DMS79 treated with DMSO at 0.1 percent for 48 hours (cell line): Measurements from ENCODE around the gene DTX4.
A peak's percentile ranks its signal among the peaks of the same experiment; 100 is the strongest.
"Not testable (repeated sequence)": the region's sequence is repeated elsewhere in the genome, so short reads cannot be mapped to it uniquely, and the experiment has no call there.

Experiments used
- DNase-seq: peaks from one replicate; lab custom pipeline; 2025; lab: John Stamatoyannopoulos, UW

DTX4 gene

DNA sequence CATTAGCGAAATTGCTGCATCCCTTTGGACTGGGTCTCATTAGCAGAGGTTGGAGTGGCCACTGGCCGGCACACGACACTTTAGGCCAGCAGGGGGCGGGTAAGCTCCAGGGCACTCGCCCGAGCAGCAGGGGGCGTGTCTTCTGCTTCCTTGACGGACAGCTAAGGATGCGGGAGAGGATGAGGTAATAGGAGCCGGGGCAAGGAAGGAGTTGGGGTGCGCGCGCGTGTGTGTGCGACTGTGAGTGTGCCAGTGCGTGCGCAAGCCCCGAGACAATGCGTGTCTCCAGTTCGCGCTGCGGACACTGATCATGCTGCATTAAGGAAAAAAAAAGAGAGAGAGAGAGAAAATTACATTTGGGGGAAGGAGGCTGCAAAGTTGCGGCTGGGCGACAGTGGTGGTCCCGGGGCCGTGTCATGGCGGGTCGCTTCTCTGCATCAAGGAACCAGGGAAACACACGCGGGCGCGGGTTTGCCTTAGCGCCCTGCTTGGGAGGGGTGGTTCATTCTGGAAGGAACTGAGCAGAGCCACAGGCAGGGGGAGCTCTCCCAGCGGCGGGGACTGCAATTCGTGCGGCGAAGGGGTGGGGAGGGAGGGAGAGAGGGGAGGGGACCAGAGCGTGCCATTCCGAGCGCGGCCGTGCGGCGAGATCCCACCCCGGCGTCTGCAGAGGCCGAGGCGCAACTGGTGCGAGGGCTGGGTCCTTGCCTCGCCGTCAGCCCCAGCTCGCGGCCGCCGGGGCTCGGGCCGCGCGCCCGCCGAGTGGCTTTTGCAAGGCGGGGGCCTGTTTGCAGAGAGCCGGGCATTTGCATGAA is at the start of gene DTX4:
TSS of gene DTX4 (plus strand) at position 625 of the 815 bp plus-strand sequence. CDS start 464 bp downstream, outside the sequence.
- DNase-seq: peak; percentile 90

DNA sequence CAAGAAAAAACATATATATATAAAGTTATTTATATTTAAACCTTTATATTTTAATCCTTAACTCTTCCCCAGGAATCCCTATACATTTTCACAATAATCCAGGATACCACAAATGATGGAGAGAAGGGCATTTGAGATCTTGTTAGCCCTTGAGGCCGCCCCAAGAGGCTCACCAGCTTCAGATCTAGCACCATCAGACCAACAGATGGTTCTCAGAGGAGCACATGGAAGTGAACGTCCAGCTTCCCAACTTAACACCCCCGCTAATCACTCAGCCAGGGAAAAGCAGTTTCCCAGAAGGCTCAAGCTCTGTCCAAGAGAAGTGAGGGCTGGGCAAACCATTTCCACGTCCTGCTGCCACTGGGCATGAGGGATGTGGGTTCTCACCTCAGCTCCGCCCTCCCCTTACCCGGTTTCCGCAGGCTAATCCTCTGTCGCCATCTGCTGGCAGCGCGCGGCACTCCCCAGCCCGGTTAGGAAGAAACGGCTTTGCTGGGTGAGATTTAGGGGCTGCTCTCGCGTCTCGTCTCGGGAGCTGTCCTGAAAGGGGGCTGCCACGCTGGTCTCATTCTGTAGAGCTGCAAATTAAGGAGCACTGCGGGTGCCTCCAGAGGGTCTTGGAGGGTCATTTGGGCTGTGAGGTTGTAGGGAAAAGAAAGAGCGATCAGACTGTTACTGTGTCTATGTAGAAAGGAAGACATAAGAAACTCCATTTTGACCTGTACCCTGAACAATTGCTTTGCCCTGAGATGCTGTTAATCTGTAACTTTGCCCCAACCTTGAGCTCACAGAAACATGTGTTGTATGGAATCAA is 36.1 kb upstream of the DTX4 start:
- DNase-seq: no peak

DNA sequence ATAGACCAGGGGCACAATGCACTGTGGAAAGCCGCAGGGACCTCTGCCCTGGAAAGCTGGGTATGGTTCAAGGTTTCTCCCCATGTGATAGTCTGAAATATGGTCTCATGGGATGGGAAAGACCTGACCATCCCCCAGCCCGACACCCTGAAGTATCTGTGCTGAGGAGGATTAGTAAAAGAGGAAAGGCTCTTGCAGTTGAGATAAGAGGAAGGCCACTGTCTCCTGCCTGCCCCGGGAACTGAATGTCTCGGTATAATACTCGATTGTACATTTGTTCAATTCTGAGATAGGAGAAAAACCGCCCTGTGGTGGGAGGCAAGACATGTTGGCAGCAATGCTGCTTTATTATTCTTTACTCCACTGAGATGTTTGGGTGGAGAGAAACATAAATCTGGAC is 35.4 kb upstream of the DTX4 start:
- not testable (repeated sequence) for DNase-seq

DNA sequence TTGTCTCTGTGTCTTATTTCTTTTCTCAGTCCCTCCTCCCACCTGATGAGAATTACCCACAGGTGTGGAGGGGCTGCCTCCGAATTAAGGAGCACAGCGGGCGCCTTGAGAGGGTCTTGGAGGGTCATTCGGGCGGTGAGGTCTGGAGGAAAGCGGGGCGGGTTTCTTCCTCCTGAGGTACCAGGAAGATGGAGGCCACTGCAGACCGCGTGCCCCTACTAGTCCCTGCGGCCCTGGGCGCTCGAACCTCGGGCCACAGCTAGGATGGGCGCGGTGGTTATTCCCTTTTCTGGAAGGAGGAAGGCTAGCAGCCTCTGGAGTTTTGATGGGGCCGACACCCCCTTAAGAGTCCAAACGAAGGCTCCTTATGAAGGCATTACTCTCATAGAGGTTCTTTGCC is 34.7 kb upstream of the DTX4 start:
- no peak for DNase-seq

DNA sequence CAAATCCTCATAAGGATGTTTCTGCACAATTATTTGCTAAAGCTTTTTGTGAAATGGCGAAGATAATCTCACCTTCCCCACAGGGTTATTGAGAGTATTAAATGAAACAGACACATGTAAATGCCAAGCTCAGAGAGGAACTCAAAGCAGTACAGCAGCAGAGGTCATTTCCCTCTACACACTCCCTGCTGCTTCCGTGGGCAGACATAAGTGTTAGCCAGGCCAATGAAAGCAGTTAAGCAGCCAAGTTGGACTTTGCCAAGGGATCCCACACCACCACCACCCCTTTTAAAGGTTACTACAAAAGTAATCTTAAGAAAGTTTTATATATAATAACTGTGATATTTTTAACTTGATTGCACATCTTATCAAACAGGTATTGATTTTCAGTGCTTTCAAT is 33.3 kb upstream of the DTX4 start:
- no peak for DNase-seq

DNA sequence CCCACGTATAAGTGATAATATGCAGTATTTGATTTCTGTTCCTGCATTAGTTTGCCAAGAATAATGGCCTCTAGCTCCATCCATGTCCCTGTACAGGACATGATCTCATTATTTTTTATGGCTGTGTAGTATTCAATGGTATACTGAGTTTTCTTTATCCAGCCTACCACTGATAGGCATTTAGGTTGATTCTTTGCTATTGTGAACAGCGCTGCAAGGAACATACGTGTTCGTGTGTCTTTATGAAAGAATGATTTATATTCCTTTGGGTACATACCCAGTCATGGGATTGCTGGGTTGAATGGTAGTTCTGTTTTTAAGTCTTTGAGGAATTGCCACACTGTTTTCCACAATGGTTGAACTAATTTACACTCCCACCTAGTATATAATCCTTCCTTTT is 30.7 kb upstream of the DTX4 start:
- DNase-seq: no peak

DNA sequence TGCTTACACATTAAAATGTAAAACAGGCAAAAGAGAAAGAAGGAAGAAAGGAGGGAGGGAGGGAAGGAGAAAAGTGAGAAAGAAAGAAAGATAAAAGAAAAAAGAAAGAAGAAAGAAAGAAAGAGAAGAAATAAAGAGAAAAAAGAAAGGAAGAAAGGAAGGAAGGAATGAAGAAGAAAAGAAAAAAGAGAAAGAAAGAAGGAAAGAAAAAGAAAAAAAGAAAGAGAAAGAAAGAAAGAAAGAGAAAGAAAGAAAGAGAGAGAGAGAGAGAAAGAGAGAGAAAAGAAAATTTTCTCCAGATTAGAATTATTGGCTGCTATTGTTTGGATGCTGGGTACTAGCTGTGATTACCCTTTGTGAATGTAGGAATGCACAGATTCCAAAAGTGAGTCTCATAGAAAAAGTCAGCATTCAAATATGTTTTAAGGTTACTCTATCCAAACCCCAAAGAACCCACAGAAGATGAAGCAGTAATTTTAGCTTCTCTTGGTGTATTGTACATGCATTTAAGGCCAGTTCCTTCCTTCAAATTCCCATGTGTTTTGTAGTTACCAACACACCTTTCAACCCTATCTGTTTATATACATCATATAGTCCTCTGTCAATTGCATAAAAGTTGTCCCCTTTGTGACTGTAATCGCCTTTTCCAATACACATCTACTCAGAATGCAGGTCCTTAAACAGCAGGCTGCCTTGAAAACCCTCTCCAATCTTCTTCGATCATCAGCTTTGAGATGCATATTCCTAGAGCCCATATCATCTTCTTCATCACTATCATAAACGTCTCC is 30.1 kb upstream of the DTX4 start:
- DNase-seq: peak; percentile 58

DNA sequence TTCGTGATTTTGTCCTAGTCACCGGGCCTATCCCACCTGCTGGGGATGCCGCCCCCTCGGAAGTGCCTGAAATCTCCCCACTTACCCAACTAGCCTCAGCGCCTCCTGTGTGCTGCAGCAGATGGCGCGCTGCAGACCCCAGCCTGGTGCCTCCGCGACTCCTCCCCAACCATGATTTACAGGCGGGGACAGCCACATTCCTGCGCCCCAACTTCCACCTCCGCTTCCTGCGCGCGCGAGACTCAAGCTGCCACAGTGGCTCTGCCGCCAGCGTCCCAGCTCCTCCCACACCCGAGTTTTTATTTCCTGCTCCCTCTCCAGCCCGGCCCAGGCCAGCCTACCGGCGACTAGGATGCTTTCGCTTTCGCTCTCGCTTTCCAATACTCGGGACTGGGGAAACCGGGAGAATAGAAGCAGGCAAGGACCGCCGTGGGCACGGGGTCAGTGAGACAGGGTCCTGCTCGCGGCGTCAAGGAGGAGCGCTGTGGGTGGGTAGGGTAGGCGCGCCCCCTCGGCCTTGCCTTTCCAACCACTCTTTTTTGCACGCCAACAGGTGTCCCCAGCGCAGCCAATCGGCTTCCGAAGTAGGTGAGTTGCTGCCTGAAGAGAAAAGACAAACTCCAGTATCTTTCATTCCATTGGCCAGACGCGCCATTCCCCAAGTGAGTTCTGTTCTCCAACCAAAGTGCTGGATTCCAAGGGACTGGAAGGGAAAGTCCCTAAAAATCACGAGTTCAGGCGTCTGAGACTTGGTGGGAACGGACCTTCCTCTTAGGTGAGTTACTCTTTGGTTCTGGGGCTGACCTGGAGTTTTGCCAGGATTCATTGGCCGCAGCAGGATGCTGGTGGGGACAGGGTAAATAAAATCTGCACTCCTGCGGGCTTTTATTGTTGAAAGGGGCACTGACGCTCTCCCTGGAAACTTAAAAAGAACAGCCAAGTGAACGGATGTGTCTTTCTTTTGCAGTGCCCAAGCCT is 29.1 kb upstream of the DTX4 start, which contains the start of gene FAM111A:
TSS of gene FAM111A (plus strand) at position 327 of the 978 bp plus-strand sequence. CDS start 6,017 bp downstream, outside the sequence.
- DNase-seq: peak; percentile 92

DNA sequence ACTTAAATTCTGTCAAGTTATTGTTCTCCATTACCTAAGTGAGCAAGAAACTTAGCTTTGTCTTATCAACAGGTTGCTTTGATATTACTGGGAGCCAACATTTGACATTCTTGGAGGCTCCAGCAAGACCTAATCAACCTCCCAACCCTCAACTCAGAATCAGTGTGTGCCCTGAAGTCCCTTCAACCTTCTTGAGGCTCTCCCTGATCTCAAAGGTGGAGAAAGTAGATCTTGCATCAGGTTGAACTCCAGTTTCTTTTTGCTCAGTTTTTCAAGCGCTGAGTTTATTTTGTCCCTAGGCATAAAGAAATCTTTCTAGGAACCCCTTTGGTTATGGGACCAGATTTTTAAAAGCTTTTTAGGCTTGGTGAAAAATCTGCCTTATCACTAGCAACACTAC is 27.8 kb upstream of the DTX4 start:
- DNase-seq: no peak

DNA sequence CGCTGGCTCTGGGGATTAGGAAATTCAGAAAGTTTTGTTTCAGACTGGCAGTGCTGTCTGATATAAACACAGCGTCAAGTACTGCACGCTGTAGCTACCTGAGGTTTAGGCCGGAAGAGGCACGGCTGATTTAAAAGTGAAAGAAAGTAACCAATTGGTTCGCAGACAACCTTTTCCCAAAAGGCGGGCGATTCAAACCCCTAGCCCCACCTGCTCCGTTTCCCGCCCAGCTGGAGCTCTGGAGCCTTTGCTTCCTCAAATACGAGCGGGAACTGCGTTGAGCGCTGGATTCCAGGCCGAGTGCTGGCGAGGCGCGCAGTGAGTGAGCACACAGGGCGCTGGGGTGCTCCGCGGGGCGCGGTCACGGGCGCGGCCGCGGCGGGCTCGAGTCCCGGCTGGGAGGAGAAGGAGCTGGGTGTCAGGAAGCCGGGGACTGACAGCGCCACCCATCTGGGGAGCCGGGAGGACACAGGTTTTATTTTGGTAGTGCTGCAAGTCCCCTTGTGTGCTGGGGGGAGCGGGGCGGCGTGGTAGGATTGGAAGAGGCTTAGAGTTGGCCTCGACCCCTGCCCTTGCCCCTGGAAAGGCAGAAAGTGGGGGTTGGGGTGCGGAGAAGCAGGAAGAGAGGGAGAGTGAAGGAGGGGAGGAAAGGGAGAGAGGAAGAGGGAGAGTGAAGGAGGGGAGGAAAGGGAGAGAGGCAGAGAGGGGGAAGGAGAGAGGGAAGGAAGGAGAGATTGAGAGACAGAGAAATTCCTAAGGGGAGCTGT is 27.2 kb upstream of the DTX4 start:
- peak; percentile 94 for DNase-seq

DNA sequence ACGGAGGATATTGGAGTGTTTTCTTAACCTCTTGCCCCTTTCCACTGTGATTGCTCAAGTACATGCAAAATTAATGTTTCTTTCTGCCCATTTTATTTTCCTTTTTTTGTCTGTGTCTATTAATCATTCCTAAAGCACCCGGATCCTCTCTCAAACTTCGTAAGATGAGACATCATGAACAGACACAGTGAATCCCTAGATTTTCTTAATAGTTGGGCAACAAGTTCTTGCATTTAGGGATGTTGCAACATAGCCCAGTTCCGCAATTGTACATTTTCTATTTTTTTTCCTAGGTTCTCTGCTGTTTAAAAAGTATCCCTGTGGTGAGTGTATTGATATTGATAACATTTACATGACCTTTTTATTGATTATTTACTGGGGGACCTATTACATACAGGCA is 26.4 kb upstream of the DTX4 start:
- no peak for DNase-seq

DNA sequence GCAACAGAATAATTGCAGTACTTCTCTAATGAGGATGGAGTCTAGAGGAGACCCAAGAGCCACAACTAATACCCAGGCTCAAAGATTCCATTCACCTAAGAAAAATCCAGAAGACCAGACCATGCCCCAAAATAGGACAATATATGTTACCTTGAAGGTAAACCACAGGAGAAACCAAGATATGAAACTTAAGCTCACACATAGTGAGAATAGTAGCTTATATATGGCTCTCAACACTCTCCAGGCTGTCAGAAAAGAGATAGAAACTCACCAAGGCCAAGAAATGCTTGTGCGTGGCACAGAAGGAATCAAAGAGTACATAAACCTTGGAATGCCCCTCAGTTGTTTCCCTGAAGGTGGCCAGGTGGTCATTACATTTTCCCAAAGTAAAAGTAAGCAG is 20.2 kb upstream of the DTX4 start:
- DNase-seq: no peak

DNA sequence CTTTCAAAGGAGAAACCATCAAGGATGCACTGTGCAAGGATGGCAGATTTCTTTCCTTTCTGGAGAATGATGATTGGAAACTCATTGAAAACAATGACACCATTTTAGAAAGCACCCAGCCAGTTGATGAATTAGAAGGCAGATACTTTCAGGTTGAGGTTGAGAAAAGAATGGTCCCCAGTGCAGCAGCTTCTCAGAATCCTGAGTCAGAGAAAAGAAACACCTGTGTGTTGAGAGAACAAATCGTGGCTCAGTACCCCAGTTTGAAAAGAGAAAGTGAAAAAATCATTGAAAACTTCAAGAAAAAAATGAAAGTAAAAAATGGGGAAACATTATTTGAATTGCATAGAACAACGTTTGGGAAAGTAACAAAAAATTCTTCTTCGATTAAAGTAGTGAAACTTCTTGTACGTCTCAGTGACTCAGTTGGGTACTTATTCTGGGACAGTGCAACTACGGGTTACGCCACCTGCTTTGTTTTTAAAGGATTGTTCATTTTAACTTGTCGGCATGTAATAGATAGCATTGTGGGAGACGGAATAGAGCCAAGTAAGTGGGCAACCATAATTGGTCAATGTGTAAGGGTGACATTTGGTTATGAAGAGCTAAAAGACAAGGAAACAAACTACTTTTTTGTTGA is 19.5 kb upstream of the DTX4 start:
- DNase-seq: no peak

DNA sequence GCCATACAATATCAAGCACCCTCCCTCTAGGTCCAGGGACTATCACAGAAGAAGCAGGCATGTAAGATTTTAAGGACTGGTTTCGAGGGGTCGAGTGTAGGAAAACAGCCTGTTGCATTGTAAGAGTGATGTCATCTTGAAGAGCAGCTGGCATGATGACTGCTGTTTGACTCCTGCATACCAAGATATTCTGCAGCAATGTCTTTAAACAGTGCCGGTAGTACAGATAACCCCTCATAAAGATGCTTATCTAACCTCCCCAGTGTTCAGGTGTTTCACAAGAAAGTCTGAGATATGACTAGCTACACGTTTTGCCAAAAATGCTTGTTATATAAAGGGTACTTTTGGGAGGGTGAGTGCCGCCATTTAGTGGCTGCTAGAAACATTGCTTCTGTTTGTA is 17.3 kb upstream of the DTX4 start:
- no peak for DNase-seq

DNA sequence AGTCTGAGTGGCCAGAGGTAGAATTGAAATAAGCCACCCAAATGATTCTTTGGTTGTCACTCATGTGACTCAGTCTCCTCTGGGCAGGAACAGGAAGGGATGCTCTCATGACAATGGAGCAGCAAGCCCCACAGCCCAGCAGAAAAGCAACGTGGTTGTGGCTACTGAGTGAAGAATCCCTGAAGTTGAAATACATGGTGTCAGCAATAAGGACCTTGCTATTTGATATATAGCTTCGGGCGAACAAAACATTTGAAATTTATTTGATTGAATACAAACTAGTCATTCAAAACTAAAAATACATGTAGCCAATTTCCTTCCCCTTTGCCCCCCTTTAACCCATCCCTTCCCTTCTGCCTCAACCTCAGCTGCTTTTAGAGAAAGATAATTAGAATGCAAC is 14.5 kb upstream of the DTX4 start:
- no peak for DNase-seq

DNA sequence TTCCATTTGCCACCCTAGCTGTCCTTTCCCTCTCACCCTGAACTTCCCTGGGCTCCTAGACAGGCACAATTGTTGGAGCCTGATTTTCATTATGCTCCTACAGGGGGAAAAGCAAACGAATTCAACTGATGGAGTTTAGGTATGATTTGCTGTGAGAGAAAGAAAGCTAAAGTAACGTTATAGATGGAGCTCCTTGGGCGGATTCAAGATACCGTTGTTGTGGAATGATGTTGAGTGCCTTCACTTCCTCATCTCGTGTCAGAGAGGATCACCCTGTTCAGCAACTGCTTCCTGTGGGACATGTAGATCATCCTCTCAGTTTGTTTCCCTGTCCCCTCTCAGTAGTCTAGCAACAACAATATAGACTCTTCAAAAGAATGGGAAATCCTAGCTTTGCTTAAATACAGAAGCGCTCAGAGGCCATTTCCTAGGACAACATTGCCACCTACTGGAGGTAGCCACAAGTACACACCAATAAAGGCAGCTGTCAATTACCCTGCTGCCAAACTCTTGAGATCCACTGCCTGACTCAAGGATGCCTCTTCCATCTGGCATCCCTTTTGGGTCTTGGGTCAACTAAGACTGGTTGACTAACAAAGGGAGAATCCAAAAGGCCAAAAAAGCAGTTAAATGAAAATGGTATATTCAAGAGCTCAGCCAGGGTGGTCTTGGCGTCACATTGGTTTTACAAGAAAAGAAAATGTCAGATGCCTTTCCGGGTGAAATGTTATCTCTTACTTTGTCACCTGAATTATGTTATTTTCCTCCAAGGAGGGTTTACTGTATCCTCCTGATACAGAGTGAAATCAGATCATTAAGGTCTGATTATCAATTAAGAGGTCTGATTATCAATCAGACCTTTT is 13.5 kb upstream of the DTX4 start:
- DNase-seq: peak; percentile 81

DNA sequence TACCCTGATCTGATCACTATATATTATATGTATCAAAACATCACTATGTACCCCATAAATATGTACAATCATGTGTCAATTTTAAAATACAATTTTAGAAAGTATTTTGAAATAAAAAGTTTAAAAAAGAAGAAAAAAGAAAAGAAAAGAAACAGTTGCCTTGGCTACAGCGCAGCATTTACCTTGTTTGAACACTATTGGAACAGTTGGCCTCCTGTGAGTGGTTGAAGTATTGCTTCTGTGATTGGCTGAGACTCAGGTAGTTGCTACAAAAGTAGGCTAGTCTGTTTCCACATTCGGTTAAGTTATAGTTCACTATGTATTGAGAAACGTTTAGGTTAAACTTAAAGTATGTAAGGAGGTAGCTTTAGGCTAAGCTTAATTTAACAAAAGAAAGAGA is 7.9 kb upstream of the DTX4 start:
- DNase-seq: no peak

DNA sequence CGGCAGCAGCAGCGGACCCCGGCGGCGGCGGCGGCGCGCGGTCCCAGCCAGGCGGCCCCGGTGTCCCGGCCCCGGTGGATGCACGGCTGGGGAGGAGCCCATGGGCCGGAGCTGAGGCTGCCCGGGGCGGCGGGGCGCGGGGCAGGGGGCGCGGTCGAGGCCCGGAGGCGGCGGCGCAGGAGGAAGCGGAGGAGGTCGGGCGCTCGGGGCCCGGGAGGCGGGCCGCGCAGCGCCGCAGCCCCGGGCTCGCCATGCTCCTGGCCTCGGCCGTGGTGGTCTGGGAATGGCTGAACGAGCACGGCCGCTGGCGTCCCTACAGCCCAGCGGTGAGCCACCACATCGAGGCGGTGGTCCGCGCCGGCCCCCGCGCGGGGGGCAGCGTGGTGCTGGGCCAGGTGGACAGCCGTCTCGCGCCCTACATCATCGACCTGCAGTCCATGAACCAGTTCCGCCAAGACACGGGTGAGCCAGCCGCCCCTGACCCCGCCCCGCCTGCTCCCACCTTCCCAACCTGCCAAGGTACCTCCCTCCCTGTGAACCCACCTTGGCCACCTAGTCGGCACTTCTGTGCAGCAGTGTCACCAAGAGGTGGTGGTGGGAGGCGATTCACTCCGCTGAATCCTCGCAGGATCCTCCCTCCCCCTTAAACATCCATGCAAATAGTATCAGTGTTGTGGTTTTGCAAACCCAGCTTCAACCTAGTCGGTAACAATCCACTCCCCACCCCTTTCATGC is 580 bp downstream of the DTX4 start:
- DNase-seq: no peak
